OCI-M2 (cell line): ENCODE measurements around the gene STK32C.

Experiments
- DNase-seq: peaks from one replicate; lab custom pipeline; 2025; ENCODE audit not compliant: unreplicated experiment; lab: John Stamatoyannopoulos, UW

The STK32C gene

DNA sequence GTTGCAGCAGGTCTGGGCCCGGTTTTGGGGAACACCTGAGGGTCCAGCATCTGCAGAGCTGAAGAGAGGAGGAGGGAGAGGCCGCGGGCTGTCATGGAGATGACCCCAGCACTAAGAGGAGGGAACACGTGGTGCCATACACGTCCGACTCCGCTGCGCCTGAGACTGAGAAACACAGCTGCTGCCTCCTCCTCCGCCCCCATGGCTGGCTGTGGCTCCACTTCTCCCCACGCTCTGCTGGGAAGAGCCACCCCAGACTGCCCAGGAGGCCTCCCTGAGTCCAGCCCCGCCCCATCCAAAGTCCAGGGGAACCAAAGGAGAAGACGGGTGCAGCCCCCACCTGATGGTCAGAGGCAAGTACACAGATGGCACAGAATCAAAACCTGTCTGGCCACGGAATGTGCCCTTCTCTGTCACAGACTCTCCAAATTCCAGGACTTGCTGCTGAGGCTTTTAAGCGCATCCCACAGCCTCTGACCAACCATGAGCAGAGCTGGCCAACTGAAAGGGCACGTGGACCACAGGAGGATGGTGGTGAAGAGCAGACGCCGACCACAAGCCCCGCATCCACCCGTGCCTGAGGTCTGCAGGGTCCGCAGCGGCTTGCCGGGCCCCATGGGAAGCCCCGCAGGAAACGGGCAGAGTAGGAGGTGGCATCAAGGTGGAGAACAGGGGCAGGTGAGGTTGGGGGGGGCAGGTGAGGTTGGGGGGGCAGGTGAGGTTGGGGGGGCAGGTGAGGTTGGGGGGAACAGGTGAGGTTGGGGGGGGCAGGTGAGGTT is 24.0 kb downstream of the STK32C start:
- no peak for DNase-seq

- DNase-seq, result no peak
Observed at GRCh38 chr10:132282667-132283603, 24.8 kb downstream of the STK32C start.

DNA sequence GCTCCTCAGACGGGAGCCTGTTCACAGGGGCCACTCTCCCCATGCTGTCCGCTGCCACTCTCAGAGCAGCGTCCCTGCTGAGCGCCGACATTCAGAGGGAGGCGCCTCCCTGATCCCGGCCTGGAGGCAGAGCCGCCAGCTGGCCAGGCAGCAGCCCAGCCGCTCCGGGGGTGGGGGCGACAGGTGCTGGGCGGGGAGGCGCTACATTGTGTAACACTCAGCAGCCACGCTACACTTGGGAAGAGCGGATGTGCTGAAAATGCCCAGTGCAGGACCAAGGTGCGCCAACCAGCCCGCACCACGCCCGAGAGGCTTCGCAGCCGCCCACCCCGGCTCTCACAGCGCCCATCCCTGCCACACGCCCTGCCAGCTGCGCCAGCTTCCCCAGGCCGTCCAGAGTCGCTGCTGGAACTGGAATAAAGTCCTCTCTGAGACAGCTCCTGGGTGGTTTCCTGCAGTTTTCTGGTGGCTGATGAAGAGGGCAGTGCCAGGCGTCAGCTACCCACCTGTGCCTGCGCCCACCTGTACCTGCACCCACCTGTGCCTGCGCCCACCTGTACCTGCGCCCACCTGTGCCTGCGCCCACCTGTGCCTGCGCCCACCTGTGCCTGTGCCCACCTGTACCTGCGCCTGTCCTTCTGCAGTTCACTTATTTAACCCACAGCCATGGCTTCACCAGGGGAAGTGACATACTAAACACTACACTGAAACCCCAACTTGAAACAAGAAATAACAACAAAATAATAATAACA is 25.7 kb downstream of the STK32C start:
- DNase-seq, result no peak

- DNase-seq, result no peak
Observed at GRCh38 chr10:132280646-132281074, 27.1 kb downstream of the STK32C start.

- DNase-seq, result no peak
Observed at GRCh38 chr10:132279873-132280645, 27.7 kb downstream of the STK32C start.

DNA sequence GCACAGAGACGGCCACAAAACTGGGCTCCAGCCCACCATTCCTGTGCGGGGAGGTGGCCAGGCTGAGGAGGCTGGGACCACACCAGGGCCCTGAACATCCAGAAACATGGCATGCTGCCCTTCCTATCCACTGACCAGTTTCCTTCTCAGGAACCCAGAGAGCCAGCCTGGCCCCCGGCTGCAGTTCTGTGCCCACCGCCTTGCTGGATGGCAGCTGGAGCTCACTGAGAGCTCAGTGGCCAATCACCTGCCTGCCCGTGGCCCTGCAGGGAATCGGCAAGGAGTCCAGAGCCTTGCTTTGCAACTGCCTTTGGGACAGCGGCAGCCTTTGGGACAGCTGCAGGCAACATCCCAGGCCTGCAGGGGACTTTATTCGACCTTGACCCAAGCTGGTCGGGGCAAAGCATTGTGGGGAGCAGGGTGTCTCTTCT is 30.4 kb downstream of the STK32C start:
- DNase-seq, result no peak

DNA sequence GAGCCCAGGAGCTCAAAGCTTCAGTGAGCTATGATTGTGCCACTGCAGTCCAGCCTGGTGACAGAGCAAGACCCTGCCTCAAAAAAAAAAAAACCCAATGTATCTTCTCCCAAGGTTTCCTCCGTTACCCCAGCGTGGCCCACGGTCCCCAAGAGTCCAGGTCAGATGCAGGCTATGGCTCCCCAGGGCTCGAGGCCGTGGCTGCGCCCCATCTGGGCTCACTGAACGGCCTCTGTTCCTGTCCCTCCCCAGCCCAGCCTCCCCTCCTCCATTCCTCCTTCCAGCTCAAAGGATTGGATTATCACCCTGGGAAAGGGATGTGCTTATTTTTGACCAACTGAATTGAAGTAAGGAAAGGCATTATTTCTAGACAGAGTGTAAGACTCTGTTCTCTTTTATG is 31.0 kb downstream of the STK32C start:
- DNase-seq, result no peak

DNA sequence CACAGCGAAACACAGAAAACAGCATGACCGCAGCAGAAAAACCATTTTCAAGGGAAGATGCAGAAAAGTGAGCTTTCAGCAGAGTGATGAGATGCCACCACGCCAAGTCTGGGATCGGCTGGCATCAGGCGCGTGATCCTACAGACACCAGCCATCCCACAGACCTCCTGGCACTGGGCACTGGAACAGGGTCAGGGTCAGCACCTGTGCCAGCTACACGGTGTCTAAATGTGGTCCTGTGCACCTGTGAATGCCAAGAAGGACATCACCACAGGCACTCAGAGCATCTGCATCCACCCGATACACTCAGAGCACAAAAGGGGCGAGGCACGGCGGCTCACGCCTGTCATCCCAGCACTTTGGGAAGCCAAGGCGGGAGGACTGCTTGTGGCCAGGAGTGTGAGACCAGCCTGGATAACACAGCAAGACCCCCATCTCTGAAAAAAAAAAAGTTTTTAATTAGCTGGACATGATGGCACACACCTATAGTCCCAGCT is 31.5 kb downstream of the STK32C start:
- no peak for DNase-seq

DNA sequence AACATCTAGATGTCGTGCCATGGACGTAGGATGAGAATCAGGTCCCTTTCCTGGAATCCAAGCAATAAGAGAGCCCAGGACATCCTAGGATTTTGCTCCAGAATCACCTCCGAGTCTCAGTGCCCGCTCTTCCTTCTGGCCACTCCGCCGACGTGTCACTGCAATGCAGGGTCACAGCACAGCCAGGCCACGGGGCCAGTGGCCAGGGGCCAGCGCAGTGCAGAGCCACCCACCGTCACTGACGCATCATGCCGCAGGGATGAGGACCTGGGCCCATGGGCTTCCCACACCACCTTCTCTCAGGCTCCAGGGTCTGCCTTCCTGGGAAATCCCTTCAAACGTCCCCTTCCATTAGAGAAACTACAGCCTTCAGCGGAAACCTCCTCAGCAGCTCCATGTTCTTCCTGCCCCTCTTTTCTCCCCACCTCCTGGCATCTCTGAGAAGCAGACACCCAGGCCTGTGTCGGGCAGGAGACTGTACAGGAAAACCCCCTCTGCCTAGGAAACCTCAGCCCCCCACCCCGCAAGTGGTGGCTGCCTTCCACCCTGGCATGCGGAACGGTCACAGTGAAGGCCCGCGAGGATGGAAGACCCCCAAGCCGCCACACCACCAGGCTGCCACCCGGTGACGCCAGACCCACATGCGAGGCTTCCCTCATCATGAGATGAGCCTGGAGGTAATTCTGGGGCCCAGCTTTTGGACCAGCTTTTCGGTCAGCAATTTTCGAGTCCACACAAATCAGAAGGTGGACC is 32.1 kb downstream of the STK32C start:
- DNase-seq, result no peak

- DNase-seq, result no peak
Observed at GRCh38 chr10:132274986-132275385, 32.8 kb downstream of the STK32C start.

- no peak for DNase-seq
Observed at GRCh38 chr10:132274581-132274980, 33.2 kb downstream of the STK32C start.

DNA sequence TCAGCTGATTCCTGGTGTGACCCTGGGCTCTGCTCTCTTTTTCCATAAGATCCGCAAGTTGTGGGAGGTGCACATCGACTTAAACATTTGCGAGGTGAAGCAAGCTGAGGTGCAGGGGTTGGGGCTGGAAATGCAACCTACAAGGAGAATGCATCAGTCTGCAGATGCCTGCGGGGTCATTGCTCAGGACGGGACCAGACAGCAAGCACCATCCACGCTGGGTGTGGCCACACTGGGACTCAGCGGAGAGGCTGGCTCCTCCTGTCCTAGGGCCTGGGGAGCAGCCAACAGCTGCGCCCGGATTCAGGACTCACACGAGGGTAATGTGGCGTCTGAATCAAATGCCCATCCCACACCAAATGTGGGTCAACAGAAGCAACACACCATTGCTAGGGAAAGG is 33.8 kb downstream of the STK32C start:
- DNase-seq, result no peak

DNA sequence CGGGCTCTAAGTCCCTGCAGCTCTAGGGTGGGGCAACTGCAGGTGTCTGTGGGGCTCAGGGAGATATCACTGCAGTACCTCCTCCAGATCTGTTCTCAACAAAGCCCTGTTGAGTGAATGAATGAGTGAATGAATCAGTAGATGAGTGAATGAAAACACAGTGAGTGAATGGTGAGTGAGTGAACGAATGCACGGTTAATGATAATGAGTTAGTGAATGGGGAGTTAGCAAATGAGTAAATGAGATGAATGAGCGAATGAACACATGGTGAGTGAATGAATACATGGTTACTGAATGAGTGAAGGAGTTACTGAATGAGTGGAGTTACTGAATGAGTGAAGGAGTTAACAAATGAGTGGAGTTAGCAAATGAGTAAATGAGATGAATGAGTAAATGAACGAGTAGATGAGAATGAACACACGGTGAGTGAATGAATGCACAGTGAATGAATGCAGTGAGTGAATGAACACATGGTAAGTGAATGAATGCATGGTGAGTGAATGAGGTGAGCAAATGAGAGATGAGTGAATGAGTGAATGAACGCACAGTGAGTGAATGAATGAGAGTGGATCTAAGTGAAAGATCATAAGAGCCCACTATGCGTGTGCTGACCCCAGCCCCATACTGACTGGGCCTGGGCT is 34.3 kb downstream of the STK32C start:
- DNase-seq, result no peak

- no peak for DNase-seq
Observed at GRCh38 chr10:132272231-132272971, 35.3 kb downstream of the STK32C start.

DNA sequence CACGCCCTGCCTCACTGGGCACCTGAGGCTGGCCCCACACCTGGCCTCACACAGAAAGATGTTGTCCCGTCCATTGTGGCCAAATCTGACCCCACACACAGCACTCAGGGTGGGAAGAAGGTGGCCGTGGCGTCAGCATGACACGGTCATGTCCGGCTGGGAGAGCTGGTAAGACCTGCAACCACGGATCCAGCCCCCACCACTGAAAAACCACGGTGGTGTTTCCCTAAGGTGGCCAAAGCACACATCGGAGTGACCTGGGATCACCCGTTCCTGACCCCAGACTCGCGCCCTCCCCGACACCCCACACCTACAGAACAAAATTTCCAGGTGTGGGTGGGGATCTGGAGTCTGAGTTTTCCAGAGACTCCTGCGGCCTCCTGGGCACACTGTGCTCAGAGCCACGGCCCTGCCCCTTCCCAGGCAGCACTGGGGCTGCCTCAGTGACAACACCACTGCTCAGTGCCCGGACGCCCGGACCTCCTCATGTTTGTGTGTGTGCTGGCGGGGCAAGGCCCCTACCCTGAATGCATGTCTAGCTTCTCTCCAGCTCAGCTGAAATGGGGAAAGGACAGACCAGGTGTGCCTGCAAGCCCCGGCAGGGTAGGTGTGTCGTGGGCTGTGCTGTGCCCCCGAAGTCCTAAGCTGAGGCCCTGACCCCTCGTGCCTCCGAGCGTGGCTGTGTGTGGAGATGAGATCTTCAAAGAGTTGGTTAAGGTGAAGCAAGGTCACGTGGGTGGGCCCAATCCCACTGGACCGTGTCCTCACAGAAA is 36.1 kb downstream of the STK32C start:
- no peak for DNase-seq

DNA sequence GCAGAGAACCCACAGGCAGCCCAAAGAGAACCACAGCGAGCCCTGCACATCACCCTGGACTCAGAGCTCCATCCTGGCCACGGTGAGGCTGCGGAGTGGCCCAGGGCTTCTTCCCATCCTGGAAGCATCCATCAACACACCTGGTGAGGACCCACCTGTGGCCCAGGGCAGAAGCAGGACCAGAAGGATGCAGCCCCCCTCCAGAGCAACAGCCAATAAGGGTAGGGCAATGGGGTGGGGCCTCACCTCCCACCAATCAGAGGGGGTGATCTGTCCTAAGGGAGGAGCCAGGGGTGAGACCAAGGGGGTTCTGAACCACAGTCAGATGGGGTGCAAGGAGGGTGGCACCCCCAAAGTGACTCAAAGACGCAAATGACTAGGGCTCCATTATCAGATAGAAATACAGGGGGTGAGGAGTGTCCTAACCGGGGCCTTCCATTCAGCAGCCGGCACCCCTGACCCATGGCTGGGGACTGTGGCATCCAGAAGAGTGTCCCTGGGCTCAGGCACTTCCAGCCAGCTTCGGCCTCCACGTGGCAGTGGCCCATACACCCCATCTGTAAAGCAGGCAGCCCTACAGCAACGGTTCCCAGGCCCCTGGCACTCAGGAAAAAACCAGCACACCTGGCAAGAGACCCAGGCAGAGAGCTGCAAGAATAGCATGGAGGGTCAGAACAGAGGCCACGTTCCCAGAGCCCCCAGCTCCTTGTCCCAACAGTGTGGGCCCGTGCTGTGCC is 36.9 kb downstream of the STK32C start:
- DNase-seq, result no peak

- no peak for DNase-seq
Observed at GRCh38 chr10:132270256-132270655, 37.5 kb downstream of the STK32C start.
